H9 (cell line): ENCODE measurements around the gene CHCHD6. TPM values are rescaled to one million over a fixed set of nuclear protein-coding genes. Genes with fewer than 3 reads are reported as not detected.

Experiments used
- DNase-seq: peaks from one replicate; pipeline ENCODE4 v3.0.0-alpha.2; 2017
- H2AFZ ChIP-seq: one replicate; pipeline ENCODE4 v1.6.1; 2013; ENCODE audit warnings: mild to moderate bottlenecking, low read length, control low read depth, moderate library complexity
- H2AK5ac ChIP-seq: 2 replicates; pipeline ENCODE4 v1.6.1; 2013; ENCODE audit warnings: low read length, control low read depth, mixed read lengths; ENCODE audit not compliant: insufficient read length
- H2BK120ac ChIP-seq: one replicate; pipeline ENCODE4 v1.6.1; 2013; ENCODE audit warnings: low read depth, mild to moderate bottlenecking, low read length, control low read depth, inconsistent platforms; ENCODE audit not compliant: poor library complexity, severe bottlenecking
- H2BK12ac ChIP-seq: 2 replicates; pipeline ENCODE4 v1.6.1; 2013; ENCODE audit warnings: low read length, control low read depth, mixed read lengths, low read depth; ENCODE audit not compliant: insufficient read length
- H2BK15ac ChIP-seq: 2 replicates; pipeline ENCODE4 v1.6.1; 2013; ENCODE audit warnings: low read depth, low read length, control low read depth
- H2BK20ac ChIP-seq: one replicate; pipeline ENCODE4 v1.6.1; 2013; ENCODE audit warnings: low read depth, mild to moderate bottlenecking, low read length, control low read depth, inconsistent platforms; ENCODE audit not compliant: poor library complexity, severe bottlenecking
- H2BK5ac ChIP-seq: 2 replicates; pipeline ENCODE4 v1.6.1; 2013; ENCODE audit warnings: low read length, control low read depth, mixed read lengths; ENCODE audit not compliant: insufficient read length
- H3K14ac ChIP-seq: 2 replicates; pipeline ENCODE4 v1.6.1; 2013; ENCODE audit warnings: low read length, control low read depth; ENCODE audit not compliant: insufficient read depth
- H3K18ac ChIP-seq: 2 replicates; pipeline ENCODE4 v1.6.1; 2013; ENCODE audit warnings: low read depth, mild to moderate bottlenecking, mixed read lengths, low read length, control low read depth; ENCODE audit not compliant: insufficient read length
- H3K23ac ChIP-seq: 2 replicates; pipeline ENCODE4 v1.6.1; 2013; ENCODE audit warnings: low read length, control low read depth, mixed read lengths, low read depth; ENCODE audit not compliant: insufficient read length
- H3K23me2 ChIP-seq: 2 replicates; pipeline ENCODE4 v1.6.1; 2013; ENCODE audit warnings: low read depth, mild to moderate bottlenecking, mixed read lengths, low read length, control low read depth; ENCODE audit not compliant: insufficient read length, poor library complexity, severe bottlenecking
- H3K27ac ChIP-seq: 2 replicates; pipeline ENCODE4 v1.5.1; 2013; ENCODE audit warnings: low read length, control low read depth, mixed read lengths, low read depth; ENCODE audit not compliant: insufficient read length
- H3K27me3 ChIP-seq: 2 replicates; pipeline ENCODE4 v1.6.1; 2013; ENCODE audit warnings: low read length, control low read depth, inconsistent platforms; ENCODE audit not compliant: insufficient read depth
- H3K4ac ChIP-seq: 2 replicates; pipeline ENCODE4 v1.6.1; 2013; ENCODE audit warnings: low read depth, mild to moderate bottlenecking, control low read depth, inconsistent platforms, low read length, moderate library complexity
- H3K4me1 ChIP-seq: 2 replicates; pipeline ENCODE4 v1.6.1; 2013; ENCODE audit warnings: low read length, control low read depth, inconsistent platforms; ENCODE audit not compliant: insufficient read depth
- H3K4me2 ChIP-seq: 2 replicates; pipeline ENCODE4 v1.6.1; 2013; ENCODE audit warnings: low read length, control low read depth, mixed read lengths; ENCODE audit not compliant: insufficient read length, insufficient read depth
- H3K56ac ChIP-seq: 2 replicates; pipeline ENCODE4 v1.6.1; 2013; ENCODE audit warnings: low read depth, mild to moderate bottlenecking, mixed read lengths, low read length, control low read depth; ENCODE audit not compliant: insufficient read length
- H3K79me1 ChIP-seq: 2 replicates; pipeline ENCODE4 v1.6.1; 2013; ENCODE audit warnings: low read depth, mild to moderate bottlenecking, moderate library complexity, low read length, control low read depth, inconsistent platforms; ENCODE audit not compliant: insufficient read depth, poor library complexity, severe bottlenecking
- H3K79me2 ChIP-seq: 2 replicates; pipeline ENCODE4 v1.6.1; 2013; ENCODE audit warnings: low read length, control low read depth, inconsistent platforms; ENCODE audit not compliant: insufficient read depth
- H3K9ac ChIP-seq: 2 replicates; pipeline ENCODE4 v1.6.1; 2013; ENCODE audit warnings: low read length, control low read depth, mixed read lengths; ENCODE audit not compliant: insufficient read length; ENCODE audit errors: extremely low read depth
- H3K9me3 ChIP-seq: one replicate; pipeline ENCODE4 v1.6.1; 2013; ENCODE audit warnings: low read depth, low read length, inconsistent platforms; ENCODE audit not compliant: control insufficient read depth
- H3T11ph ChIP-seq: one replicate; pipeline ENCODE4 v1.6.1; 2013; ENCODE audit warnings: mild to moderate bottlenecking, low read length, control low read depth, inconsistent platforms
- H4K20me1 ChIP-seq: one replicate; pipeline ENCODE4 v1.6.1; 2013; ENCODE audit not compliant: control insufficient read depth, insufficient read length, insufficient read depth
- H4K5ac ChIP-seq: 2 replicates; pipeline ENCODE4 v1.6.1; 2013; ENCODE audit warnings: low read depth, mild to moderate bottlenecking, mixed read lengths, low read length, control low read depth; ENCODE audit not compliant: insufficient read length
- H4K8ac ChIP-seq: replicated peaks from 2 replicates; pipeline ENCODE4 v1.6.1; 2013; ENCODE audit warnings: low read length, control low read depth, mixed read lengths, low read depth; ENCODE audit not compliant: insufficient read length
- H4K91ac ChIP-seq: 2 replicates; pipeline ENCODE4 v1.6.1; 2013; ENCODE audit warnings: low read depth, mild to moderate bottlenecking, moderate library complexity, mixed read lengths, low read length, control low read depth; ENCODE audit not compliant: insufficient read length
- H3K27ac Mint-ChIP-seq, 3 experiments: 2 replicates in 2 of 3; 3 replicates in 1 of 3; pipeline ENCODE4 v1.8.0; 2020 to 2021; ENCODE audit warnings: mixed read lengths in 3 of 3, mild to moderate bottlenecking in 1 of 3, moderate library complexity in 1 of 3
- H3K27me3 Mint-ChIP-seq: 2 replicates; pipeline ENCODE4 v1.8.0; 2021; ENCODE audit warnings: low read depth, mild to moderate bottlenecking, moderate library complexity, mixed read lengths
- H3K36me3 Mint-ChIP-seq, 3 experiments: 2 replicates in 2 of 3; 3 replicates in 1 of 3; pipeline ENCODE4 v1.8.0; 2020 to 2021; ENCODE audit warnings: low read depth in 3 of 3, mixed read lengths in 3 of 3; ENCODE audit not compliant: insufficient read depth in 1 of 3
- H3K4me1 Mint-ChIP-seq, 2 experiments: 2 replicates each; pipeline ENCODE4 v1.8.0; 2020; ENCODE audit warnings: mixed read lengths in 2 of 2
- H3K4me3 Mint-ChIP-seq, 2 experiments: 2 replicates in 1 of 2; 3 replicates in 1 of 2; pipeline ENCODE4 v1.8.0; 2020 to 2021; ENCODE audit warnings: mild to moderate bottlenecking in 2 of 2, mixed read lengths in 2 of 2, moderate library complexity in 1 of 2
- H3K9me3 Mint-ChIP-seq, 2 experiments: 2 replicates in 1 of 2; 3 replicates in 1 of 2; pipeline ENCODE4 v1.8.0; 2020; ENCODE audit warnings: mild to moderate bottlenecking in 2 of 2, mixed read lengths in 2 of 2, moderate library complexity in 1 of 2
- CTCF ChIP-seq: fragments of 200-600 bp; sonication (generic); conservative IDR thresholded peaks from 3 replicates; pipeline ENCODE4 v1.8.0; 2021; ENCODE audit warnings: antibody characterized with exemption, mild to moderate bottlenecking
- WGBS: extraction: QIAGEN DNeasy Blood & Tissue Kit; methylation state at CpG from one replicate; pipeline ENCODE4 v1.1.7; 2013; ENCODE audit warnings: missing lambda C conversion rate, low lambda C conversion rate, mixed read lengths; ENCODE audit not compliant: insufficient read length; ENCODE audit errors: extremely low coverage; 5-methylcytosine and 5-hydroxymethylcytosine counted together
- total RNA-seq: library from RNA; stranded (reverse); gene quantifications from 2 replicates; pipeline ENCODE4 v1.2.1, GENCODE V29; 2021

CHCHD6 gene
- total RNA-seq, 1 experiment from 2014 or later = 34.2 TPM

GRCh38 chr3:126667631-126668449 lies 36.2 kb upstream of the CHCHD6 start:
- Mint-ChIP-seq H3K27ac (peak overlapping the region in 1 of 3 experiments; percentile 76; a peak in 1 of 7 replicates), H3K36me3 (no peaks in the 10 kb centered on the region), H3K4me1 (peaks cover 2 to 18% of the 10 kb centered on the region in 2 experiments), H3K9me3 (no peaks in the 10 kb centered on the region), H3K4me3 (0 out of 5 replicates have a peak overlapping the region, but pooled peaks of 1 of the 2 experiments have one; percentile 9), H3K27me3 (peaks cover 6% of the 10 kb centered on the region)
- no CpG with 5 or more reads among the region's 15 CpGs for WGBS
- Histone ChIP-seq H3K9ac (no peak overlapping the region), H4K20me1 (no peaks in the 10 kb centered on the region), H3T11ph (no peak overlapping the region), H3K9me3 (no peaks in the 10 kb centered on the region), H3K79me2 (no peaks in the 10 kb centered on the region), H3K4ac (no peak overlapping the region), H3K79me1 (no peaks in the 10 kb centered on the region), H3K14ac (no peak overlapping the region; the same call in 1 of the 2 replicates), H3K56ac (no peak overlapping the region), H2BK12ac (no peak overlapping the region), H3K4me1 (no peaks in the 10 kb centered on the region), H3K23me2 (peaks cover 2% of the 10 kb centered on the region), H4K8ac (no peak overlapping the region), H2BK15ac (no peak overlapping the region), H2BK20ac (no peak overlapping the region), H4K5ac (no peak overlapping the region), H2BK120ac (no peak overlapping the region), H4K91ac (no peak overlapping the region), H2AK5ac (no peak overlapping the region), H2BK5ac (no peak overlapping the region), H3K27ac (no peak overlapping the region), H3K4me2 (no peak overlapping the region), H2AFZ (no peak overlapping the region), H3K18ac (no peak overlapping the region), H3K23ac (no peak overlapping the region), H3K27me3 (no peaks in the 10 kb centered on the region)
- TF ChIP-seq CTCF = no peak
- no peak for DNase-seq
